HT-29 (cell line): ENCODE measurements around the gene PHACTR3. TPM values are rescaled to one million over a fixed set of nuclear protein-coding genes. Genes with fewer than 3 reads are reported as not detected.

Experiments used
- DNase-seq: peaks from one replicate; pipeline ENCODE4 v3.0.0-alpha.2; 2015; ENCODE audit warnings: low spot score
- total RNA-seq: library from RNA; depleted of rRNA; stranded (reverse); fragments of >200 nt; shearing (Covaris generic); gene quantifications from 2 replicates; pipeline ENCODE4 v1.2.3, GENCODE V29; 2014

PHACTR3 gene
- total RNA-seq, 1 experiment from 2014 or later: 0.18 TPM

- no peak for DNase-seq
Measured at GRCh38 chr20:59827138-59828056, 223.1 kb downstream of the PHACTR3 start.

GRCh38 chr20:59828125-59829053 is 224.0 kb downstream of the PHACTR3 start:
- no peak for DNase-seq

- no peak for DNase-seq
Measured at GRCh38 chr20:59829054-59829785, 224.9 kb downstream of the PHACTR3 start.

GRCh38 chr20:59829786-59830664 is 225.7 kb downstream of the PHACTR3 start:
- DNase-seq: no peak

- no peak for DNase-seq
Measured at GRCh38 chr20:59830665-59831023, 226.3 kb downstream of the PHACTR3 start.

- DNase-seq: peak; percentile 87
Measured at GRCh38 chr20:59831024-59831915, 226.9 kb downstream of the PHACTR3 start.

GRCh38 chr20:59831916-59832270 is 227.6 kb downstream of the PHACTR3 start:
- DNase-seq: no peak

GRCh38 chr20:59832406-59833363 is 228.3 kb downstream of the PHACTR3 start:
- DNase-seq: no peak

GRCh38 chr20:59835057-59835447 is 230.7 kb downstream of the PHACTR3 start:
- DNase-seq: no peak

- DNase-seq: peak; percentile 56
Measured at GRCh38 chr20:59835448-59836395, 231.4 kb downstream of the PHACTR3 start.

GRCh38 chr20:59836767-59837166 is 232.4 kb downstream of the PHACTR3 start:
- DNase-seq: no peak

GRCh38 chr20:59837623-59838394 is 233.5 kb downstream of the PHACTR3 start:
- no peak for DNase-seq

- DNase-seq: no peak
Measured at GRCh38 chr20:59839400-59839799, 235.1 kb downstream of the PHACTR3 start.

- DNase-seq: peak; percentile 47
Measured at GRCh38 chr20:59845472-59845871, 241.1 kb downstream of the PHACTR3 start.

GRCh38 chr20:59848182-59848581 is 243.8 kb downstream of the PHACTR3 start:
- DNase-seq: peak; percentile 26

GRCh38 chr20:59850018-59850641 is 245.8 kb downstream of the PHACTR3 start:
- peak; percentile 77 for DNase-seq
